Mucosa of stomach (tissue), 1 donor: ENCODE measurements around the gene RIGI.
A peak's percentile ranks its signal among the peaks of the same experiment; 100 is the strongest.
"Not testable (repeated sequence)": the region's sequence is repeated elsewhere in the genome, so short reads cannot be mapped to it uniquely, and the experiment has no call there.

ENCODE experiments used
- H3K27me3 ChIP-seq: one replicate; pipeline ENCODE4 v1.7.0; 2013; ENCODE audit warnings: mild to moderate bottlenecking, low read length; ENCODE audit not compliant: control insufficient read depth, insufficient read depth
- H3K36me3 ChIP-seq: one replicate; pipeline ENCODE4 v1.7.0; 2013; ENCODE audit warnings: low read length; ENCODE audit not compliant: control insufficient read depth, insufficient read depth
- H3K4me1 ChIP-seq: one replicate; pipeline ENCODE4 v1.7.0; 2013; ENCODE audit warnings: mild to moderate bottlenecking, low read length; ENCODE audit not compliant: control insufficient read depth, insufficient read depth
- H3K4me3 ChIP-seq: one replicate; pipeline ENCODE4 v1.7.0; 2013; ENCODE audit warnings: low read length
- H3K9ac ChIP-seq: one replicate; pipeline ENCODE4 v1.7.0; 2013; ENCODE audit warnings: mild to moderate bottlenecking, low read length, moderate library complexity
- H3K9me3 ChIP-seq: one replicate; pipeline ENCODE4 v1.7.0; 2013; ENCODE audit warnings: mild to moderate bottlenecking, low read length, moderate library complexity; ENCODE audit not compliant: control insufficient read depth
- donor health status: Pancreatic carcinoma.

The RIGI gene

GRCh38 chr9:32524892-32525708, 896 bp downstream of the RIGI start:
- Histone ChIP-seq H3K9ac (peak overlapping the region; percentile 83), H3K4me3 (peak overlapping the region; percentile 81), H3K27me3 (no peaks in the 10 kb centered on the region), H3K9me3 (no peaks in the 10 kb centered on the region), H3K36me3 (no peaks in the 10 kb centered on the region), H3K4me1 (no peaks in the 10 kb centered on the region)

- not testable (repeated sequence) for H3K9me3 ChIP-seq, H3K27me3 ChIP-seq, H3K9ac ChIP-seq, H3K36me3 ChIP-seq, H3K4me1 ChIP-seq
- H3K4me3 ChIP-seq = peak overlapping the region; percentile 81
Observed at GRCh38 chr9:32524558-32524891, 1.5 kb downstream of the RIGI start.

GRCh38 chr9:32523910-32524309, 2.1 kb downstream of the RIGI start:
- H3K9me3 ChIP-seq = no peaks in the 10 kb centered on the region
- H3K4me3 ChIP-seq = no peak overlapping the region
- no peaks in the 10 kb centered on the region for H3K27me3 ChIP-seq
- H3K36me3 ChIP-seq = no peaks in the 10 kb centered on the region
- H3K4me1 ChIP-seq = no peaks in the 10 kb centered on the region
- H3K9ac ChIP-seq = no peak overlapping the region

- Histone ChIP-seq H3K36me3 (no peaks in the 10 kb centered on the region), H3K9me3 (no peaks in the 10 kb centered on the region), H3K9ac (no peak overlapping the region), H3K4me3 (no peak overlapping the region), H3K4me1 (no peaks in the 10 kb centered on the region), H3K27me3 (no peaks in the 10 kb centered on the region)
Observed at GRCh38 chr9:32518276-32518675, 7.7 kb downstream of the RIGI start.

GRCh38 chr9:32516241-32516640, 9.8 kb downstream of the RIGI start:
- Histone ChIP-seq H3K4me3 (no peak overlapping the region), H3K4me1 (no peaks in the 10 kb centered on the region), H3K9ac (no peak overlapping the region), H3K9me3 (no peaks in the 10 kb centered on the region), H3K27me3 (no peaks in the 10 kb centered on the region), H3K36me3 (no peaks in the 10 kb centered on the region)

GRCh38 chr9:32508728-32509127, 17.3 kb downstream of the RIGI start:
- no peaks in the 10 kb centered on the region for H3K9me3 ChIP-seq
- no peak overlapping the region for H3K9ac ChIP-seq
- H3K4me3 ChIP-seq = no peak overlapping the region
- H3K36me3 ChIP-seq = no peaks in the 10 kb centered on the region
- H3K27me3 ChIP-seq = no peaks in the 10 kb centered on the region
- no peaks in the 10 kb centered on the region for H3K4me1 ChIP-seq

GRCh38 chr9:32503008-32503407, 23.0 kb downstream of the RIGI start:
- Histone ChIP-seq H3K4me3 (no peak overlapping the region), H3K9me3 (no peaks in the 10 kb centered on the region), H3K4me1 (no peaks in the 10 kb centered on the region), H3K27me3 (no peaks in the 10 kb centered on the region), H3K9ac (no peak overlapping the region), H3K36me3 (no peaks in the 10 kb centered on the region)

GRCh38 chr9:32502464-32502863, 23.5 kb downstream of the RIGI start:
- Histone ChIP-seq H3K27me3 (no peaks in the 10 kb centered on the region), H3K9ac (no peak overlapping the region), H3K36me3 (no peaks in the 10 kb centered on the region), H3K4me1 (no peaks in the 10 kb centered on the region), H3K9me3 (no peaks in the 10 kb centered on the region), H3K4me3 (no peak overlapping the region)

GRCh38 chr9:32501868-32502267, 24.1 kb downstream of the RIGI start:
- Histone ChIP-seq H3K36me3 (no peaks in the 10 kb centered on the region), H3K9ac (no peak overlapping the region), H3K27me3 (no peaks in the 10 kb centered on the region), H3K9me3 (no peaks in the 10 kb centered on the region), H3K4me3 (no peak overlapping the region), H3K4me1 (no peaks in the 10 kb centered on the region)

GRCh38 chr9:32500768-32501167, 25.2 kb downstream of the RIGI start:
- no peak overlapping the region for H3K4me3 ChIP-seq
- H3K9ac ChIP-seq = no peak overlapping the region
- H3K9me3 ChIP-seq = no peaks in the 10 kb centered on the region
- H3K27me3 ChIP-seq = no peaks in the 10 kb centered on the region
- H3K36me3 ChIP-seq = no peaks in the 10 kb centered on the region
- no peaks in the 10 kb centered on the region for H3K4me1 ChIP-seq

- no peaks in the 10 kb centered on the region for H3K9me3 ChIP-seq
- H3K9ac ChIP-seq = no peak overlapping the region
- no peaks in the 10 kb centered on the region for H3K36me3 ChIP-seq
- H3K4me3 ChIP-seq = no peak overlapping the region
- no peaks in the 10 kb centered on the region for H3K4me1 ChIP-seq
- no peaks in the 10 kb centered on the region for H3K27me3 ChIP-seq
Observed at GRCh38 chr9:32497921-32498320, 28.1 kb downstream of the RIGI start.

GRCh38 chr9:32490601-32491000, 35.4 kb downstream of the RIGI start:
- no peaks in the 10 kb centered on the region for H3K9me3 ChIP-seq

GRCh38 chr9:32487981-32488380, 38.0 kb downstream of the RIGI start:
- Histone ChIP-seq H3K4me1 (no peaks in the 10 kb centered on the region), H3K9ac (no peak overlapping the region), H3K4me3 (no peak overlapping the region), H3K36me3 (peaks cover 5% of the 10 kb centered on the region), H3K9me3 (no peaks in the 10 kb centered on the region), H3K27me3 (no peaks in the 10 kb centered on the region)

More at GRCh38 chr9:32490601-32491000, 35.4 kb downstream of the RIGI start:
- no peaks in the 10 kb centered on the region for H3K4me1 ChIP-seq
- H3K9ac ChIP-seq = no peak overlapping the region
- H3K4me3 ChIP-seq = no peak overlapping the region
- peaks cover 5% of the 10 kb centered on the region for H3K36me3 ChIP-seq
- no peaks in the 10 kb centered on the region for H3K27me3 ChIP-seq
